Mesodermal cell (in vitro differentiated cells): ENCODE measurements around the gene GAB2.

Source experiments
- H3K27ac ChIP-seq: 2 replicates; pipeline ENCODE4 v1.7.0; 2013; ENCODE audit warnings: mild to moderate bottlenecking, low read depth, low read length, moderate library complexity; ENCODE audit not compliant: severe bottlenecking
- H3K36me3 ChIP-seq: 2 replicates; pipeline ENCODE4 v1.7.1; 2013; ENCODE audit warnings: mild to moderate bottlenecking, low read length, moderate library complexity; ENCODE audit not compliant: control insufficient read depth, insufficient read depth
- H3K4me1 ChIP-seq: one replicate; pipeline ENCODE4 v1.7.1; 2013; ENCODE audit warnings: mild to moderate bottlenecking, low read length; ENCODE audit not compliant: insufficient read depth, control insufficient read depth, poor library complexity, severe bottlenecking
- H3K4me3 ChIP-seq: 2 replicates; pipeline ENCODE4 v1.7.0; 2013; ENCODE audit warnings: low read length, control low read depth, mild to moderate bottlenecking; ENCODE audit not compliant: insufficient read depth, poor library complexity, severe bottlenecking; ENCODE audit errors: extremely low read depth
- H3K9me3 ChIP-seq: 2 replicates; pipeline ENCODE4 v1.7.1; 2013; ENCODE audit warnings: mild to moderate bottlenecking, low read length, moderate library complexity; ENCODE audit not compliant: control insufficient read depth
- WGBS, 2 experiments: methylation state at CpG; one replicate each; pipeline ENCODE4 v1.1.5; 2013; ENCODE audit warnings: missing lambda C conversion rate in 2 of 2; ENCODE audit not compliant: insufficient coverage in 2 of 2; 5-methylcytosine and 5-hydroxymethylcytosine counted together

GAB2 gene

DNA sequence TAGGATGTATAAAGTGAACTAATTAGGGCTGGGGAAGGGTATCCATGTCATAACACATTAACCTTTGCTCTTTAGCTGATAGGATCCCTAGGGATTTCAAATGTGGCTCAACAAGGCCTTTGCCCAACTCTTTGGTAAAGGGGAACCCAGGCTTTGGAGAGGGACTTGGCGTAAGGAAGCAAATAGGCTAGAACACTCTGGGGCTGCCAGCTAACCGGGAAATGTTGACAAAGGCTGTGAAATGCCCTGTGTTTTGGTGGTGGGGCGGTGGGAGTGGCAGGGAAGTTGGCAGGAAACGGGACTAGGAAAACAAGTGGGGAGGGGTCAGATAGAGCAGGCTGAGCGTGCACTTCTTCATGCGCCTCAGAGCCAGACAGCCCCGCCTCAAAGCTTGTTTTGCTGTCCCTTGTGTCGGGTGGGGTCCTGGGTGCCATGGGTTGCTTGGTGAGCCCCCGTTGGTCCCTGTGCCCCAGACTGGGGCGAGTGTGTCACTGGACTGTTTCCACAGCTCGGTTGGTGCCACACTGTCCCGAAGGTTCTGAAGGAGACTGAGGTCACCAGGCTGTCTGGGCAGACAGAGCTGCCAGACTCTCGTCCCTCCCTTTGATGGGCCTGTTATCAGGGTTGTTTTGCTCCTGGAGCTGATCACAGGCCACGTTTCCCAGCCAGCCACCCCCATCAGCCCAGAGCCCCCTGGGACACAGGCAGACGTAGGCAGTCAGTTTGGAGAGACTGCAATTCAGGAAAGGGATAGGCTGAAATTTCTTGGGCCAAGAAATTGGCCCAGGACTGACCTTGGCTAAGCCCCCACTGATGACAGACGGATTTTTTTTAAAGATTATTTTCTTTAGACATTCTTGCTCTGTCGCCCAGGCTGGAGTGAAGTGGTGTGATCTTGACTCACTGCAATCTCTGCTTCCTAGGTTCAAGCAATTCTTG, 248.8 kb downstream of the GAB2 start:
- H3K36me3 ChIP-seq = peaks cover 16% of the 10 kb centered on the region
- H3K27ac ChIP-seq = peak overlapping the region; percentile 78
- no peak overlapping the region for H3K4me3 ChIP-seq
- WGBS, 2 experiments = 79 to 88% methylated on average over 13 to 15 of the region's 17 CpGs
- H3K4me1 ChIP-seq = peaks cover 28% of the 10 kb centered on the region
- no peaks in the 10 kb centered on the region for H3K9me3 ChIP-seq

GRCh38 chr11:78166855-78167469, 250.7 kb downstream of the GAB2 start:
- Histone ChIP-seq H3K36me3 (peaks cover under 1% of the 10 kb centered on the region), H3K9me3 (no peaks in the 10 kb centered on the region), H3K4me3 (no peak overlapping the region), H3K4me1 (peaks cover 28% of the 10 kb centered on the region), H3K27ac (peak overlapping the region; percentile 74)
- 95 to 96% methylated on average over 5 of the region's 6 CpGs for WGBS, 2 experiments
